Neural cell (in vitro differentiated cells): ENCODE measurements around the gene OR5B21.

ENCODE experiments used
- CTCF ChIP-seq: fragments of 450-650 bp; IDR thresholded peaks from 2 replicates; pipeline ENCODE4 v1.5.1; 2014; ENCODE audit warnings: antibody characterized with exemption, mild to moderate bottlenecking, moderate library complexity; ENCODE audit not compliant: poor library complexity, severe bottlenecking
- EP300 ChIP-seq: fragments of 450-650 bp; conservative IDR thresholded peaks from 2 replicates; pipeline ENCODE4 v1.6.1; 2014; ENCODE audit warnings: antibody characterized with exemption, mild to moderate bottlenecking, moderate library complexity; ENCODE audit not compliant: poor library complexity, severe bottlenecking
- EZH2 ChIP-seq: fragments of 200-600, 300-800 bp; shearing (Covaris generic), sonication (generic); IDR thresholded peaks from 2 replicates; pipeline ENCODE4 v1.6.1; 2014; ENCODE audit warnings: antibody characterized with exemption, low read length, borderline replicate concordance, mild to moderate bottlenecking; ENCODE audit not compliant: insufficient read depth, poor library complexity, severe bottlenecking
- MXI1 ChIP-seq: fragments of 450-650 bp; conservative IDR thresholded peaks from 2 replicates; pipeline ENCODE4 v1.6.1; 2014; ENCODE audit warnings: antibody characterized with exemption, mild to moderate bottlenecking; ENCODE audit not compliant: poor library complexity, severe bottlenecking
- POLR2AphosphoS5 ChIP-seq: IDR thresholded peaks from 2 replicates; pipeline ENCODE4 v1.6.1; 2012
- RAD21 ChIP-seq: fragments of 450-650 bp; conservative IDR thresholded peaks from 2 replicates; pipeline ENCODE4 v1.6.1; 2014; ENCODE audit warnings: antibody characterized with exemption, mild to moderate bottlenecking, moderate library complexity
- REST ChIP-seq: IDR thresholded peaks from 2 replicates; pipeline ENCODE4 v1.6.1; 2012; ENCODE audit warnings: borderline replicate concordance
- SMC3 ChIP-seq: fragments of 450-650 bp; conservative IDR thresholded peaks from 2 replicates; pipeline ENCODE4 v1.6.1; 2014; ENCODE audit warnings: antibody characterized with exemption, mild to moderate bottlenecking, moderate library complexity; ENCODE audit not compliant: poor library complexity

GRCh38 chr11:58485961-58486360 lies 21.9 kb downstream of the OR5B21 start:
- TF ChIP-seq CTCF (no peak), SMC3 (no peak), EZH2 (no peak), POLR2AphosphoS5 (no peak), REST (no peak), EP300 (no peak), RAD21 (no peak), MXI1 (no peak)
